Sigmoid colon (tissue), 4 donors: ENCODE measurements around the gene GINS2.

ENCODE experiments used
- CTCF ChIP-seq, 4 experiments: fragments of 450-650 bp in 3 of 4; fragments of 200-600 bp in 1 of 4; IDR thresholded peaks; one replicate each; pipeline ENCODE4 v1.5.1; 2016 to 2019; ENCODE audit warnings: antibody characterized with exemption in 4 of 4, mild to moderate bottlenecking in 3 of 4, moderate library complexity in 2 of 4
- EP300 ChIP-seq, 4 donors: sonication (generic); formaldehyde crosslinking; IDR thresholded peaks; one replicate each; pipeline ENCODE4 v1.6.1; 2017; ENCODE audit warnings: antibody characterized with exemption in 4 of 4
- POLR2A ChIP-seq, 2 donors: fragments of 450-650 bp; IDR thresholded peaks; one replicate each; pipeline ENCODE4 v1.6.1; 2016; ENCODE audit warnings: antibody characterized with exemption in 2 of 2, mild to moderate bottlenecking in 2 of 2, moderate library complexity in 2 of 2

- TF ChIP-seq CTCF (IDR thresholded peaks at IDR 0.05) (no peak), EP300 (IDR thresholded peaks at IDR 0.05) (no peak), POLR2A (IDR thresholded peaks at IDR 0.05) (no peak)
Measured at GRCh38 chr16:85712801-85713200, 24.0 kb upstream of the GINS2 start.
